ENCODE data around the gene MMP17. TPM values are rescaled to one million over a fixed set of nuclear protein-coding genes. Genes with fewer than 3 reads are reported as not detected.

The MMP17 gene
- total RNA-seq, 1 donor, result 8.6 TPM

DNA sequence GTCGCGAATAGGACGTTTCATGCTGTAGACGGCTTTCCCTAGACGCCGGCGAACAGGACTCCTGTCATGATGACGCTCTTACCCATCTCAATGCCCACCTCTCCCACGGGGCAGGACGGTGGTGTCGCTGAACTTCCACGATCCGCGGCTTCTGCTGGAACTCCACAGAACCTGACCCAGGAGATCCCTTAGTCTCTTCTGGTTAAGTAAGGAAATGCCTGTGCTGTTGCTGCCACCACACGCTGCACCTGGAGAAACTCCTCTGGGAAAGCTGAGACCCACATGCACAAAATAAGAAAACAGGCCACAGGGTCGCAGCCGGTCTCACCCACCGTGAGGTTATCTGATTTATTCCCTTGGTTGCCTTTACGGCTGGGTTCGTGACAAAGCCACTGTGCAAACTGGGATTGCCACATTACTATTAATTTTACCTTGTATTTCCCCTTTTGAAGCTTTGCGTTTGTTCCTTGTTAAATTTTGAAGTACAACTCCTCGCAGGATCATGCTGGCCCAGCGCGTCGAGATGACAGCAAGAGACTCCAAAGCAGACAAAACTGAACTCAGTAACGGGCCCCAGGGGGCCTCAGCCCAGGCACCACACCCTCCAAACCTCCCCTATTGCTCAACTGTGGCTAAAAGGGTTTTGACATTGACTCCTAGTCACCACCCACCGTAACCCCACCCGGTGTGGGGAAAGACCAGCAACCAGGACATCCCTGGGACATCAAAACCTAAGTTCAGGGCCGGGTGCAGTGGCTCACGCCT, 9.2 kb upstream of the MMP17 start:
- no peak for TF ChIP-seq CTCF (IDR thresholded peaks at IDR 0.05; ENCODE audit: insufficient read depth, low read depth, low read length)
- peak; percentile 13 for DNase-seq (ENCODE audit: low read depth)
- no peak overlapping the region for H3K4me3 ChIP-seq (ENCODE audit: low read depth, low read length)

DNA sequence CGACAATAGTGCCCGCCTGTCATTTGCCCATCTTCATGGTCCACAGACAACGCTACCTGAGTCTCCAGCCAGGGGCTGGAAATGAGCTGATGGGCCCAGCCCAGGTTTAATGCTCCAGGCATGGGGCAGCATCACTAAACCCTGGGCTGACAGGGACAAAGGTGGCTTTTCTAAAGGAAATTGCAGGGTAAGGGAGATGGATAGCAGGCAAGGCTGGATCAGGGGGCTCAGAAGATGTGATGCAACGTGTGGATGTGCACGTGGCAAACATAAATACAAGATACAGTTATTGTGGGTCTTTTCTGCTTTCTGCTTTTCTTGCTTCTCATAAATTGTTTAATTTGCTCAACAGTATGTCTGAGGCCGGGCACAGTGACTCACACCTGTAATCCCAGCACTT, 3.7 kb upstream of the MMP17 start:
- DNase-seq (ENCODE audit: low read depth), result no peak
- H3K4me3 ChIP-seq (ENCODE audit: low read depth, low read length), result no peak overlapping the region
- TF ChIP-seq CTCF (IDR thresholded peaks at IDR 0.05; ENCODE audit: insufficient read depth, low read depth, low read length), result no peak

DNA sequence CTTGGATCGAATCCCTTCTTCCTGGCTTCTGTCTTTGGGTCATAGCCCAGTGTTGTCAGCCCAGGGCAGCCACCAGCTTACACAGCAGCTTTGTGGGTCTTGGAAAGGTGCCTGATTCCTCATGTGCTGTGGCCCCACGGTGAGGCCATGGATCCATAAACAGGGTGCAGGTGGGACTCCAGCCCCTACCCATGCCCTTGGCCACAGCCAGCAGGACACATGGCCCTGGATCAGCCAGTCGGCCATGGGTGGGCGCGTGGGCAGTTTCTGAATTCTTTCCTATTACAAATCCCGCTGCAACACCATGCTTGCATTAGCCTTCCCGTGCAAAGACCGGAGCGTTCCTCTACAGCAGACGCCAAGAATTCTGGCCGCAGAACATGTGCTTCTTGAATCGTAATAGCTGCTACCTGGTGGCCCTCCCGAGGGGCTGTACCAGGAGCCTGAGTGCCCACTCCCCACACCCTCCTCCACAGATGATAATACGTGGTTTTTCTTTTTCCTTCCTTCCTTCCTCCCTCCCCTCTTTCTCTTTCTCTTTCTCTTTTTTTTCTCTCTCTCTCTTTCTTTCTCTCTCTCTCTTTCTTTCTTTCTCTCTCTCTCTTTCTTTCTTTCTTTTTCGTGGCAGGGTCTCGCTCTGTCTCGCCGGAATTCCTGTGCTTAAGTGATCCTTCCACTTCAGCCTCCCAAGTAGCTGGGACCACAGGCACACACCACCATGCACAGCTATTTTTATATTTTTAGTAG, 2.9 kb upstream of the MMP17 start:
- DNase-seq (ENCODE audit: low read depth), result peak; percentile 30
- TF ChIP-seq CTCF (IDR thresholded peaks at IDR 0.05; ENCODE audit: insufficient read depth, low read depth, low read length), result no peak
- peak overlapping the region; percentile 7 for H3K4me3 ChIP-seq (ENCODE audit: low read depth, low read length)

- no peak for DNase-seq (ENCODE audit: low read depth)
- TF ChIP-seq CTCF (IDR thresholded peaks at IDR 0.05; ENCODE audit: insufficient read depth, low read depth, low read length), result no peak
- H3K4me3 ChIP-seq (ENCODE audit: low read depth, low read length), result no peak overlapping the region
Observed at GRCh38 chr12:131826097-131826928, 1.9 kb upstream of the MMP17 start.

DNA sequence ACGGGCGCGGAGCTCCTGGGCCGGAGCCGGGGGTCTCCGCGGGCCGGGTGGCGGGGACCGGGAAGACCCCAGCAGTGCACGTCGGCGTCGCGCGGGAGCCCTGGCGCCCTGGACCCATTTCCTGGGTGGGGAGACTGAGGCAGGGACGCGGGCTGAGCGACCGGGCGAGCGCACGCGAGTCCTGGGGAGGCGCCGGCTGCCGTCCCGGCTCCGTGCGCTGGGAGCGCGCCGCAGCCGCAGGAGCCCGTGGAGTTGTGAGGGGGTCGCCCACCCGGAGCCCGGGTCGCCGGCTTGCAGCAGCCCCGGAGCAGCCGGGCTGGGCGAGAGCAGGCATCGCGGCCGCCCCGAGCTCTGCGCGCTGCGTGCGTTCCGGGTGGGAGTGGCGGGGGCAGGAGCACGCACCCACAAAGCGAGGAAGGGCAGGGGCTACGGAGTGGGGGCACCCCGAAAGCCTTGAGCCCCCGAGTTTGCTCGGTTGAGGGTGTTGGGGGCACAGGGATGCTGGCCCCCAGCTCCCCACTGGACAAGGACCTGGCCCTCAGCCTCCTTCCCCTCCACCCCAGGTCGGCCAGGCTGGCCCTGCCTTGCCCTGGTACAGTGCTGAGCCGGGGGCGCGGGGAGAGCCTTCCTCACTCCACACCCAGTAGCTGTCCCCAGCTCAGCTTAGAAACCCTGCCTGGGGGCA, 620 bp downstream of the MMP17 start:
- H3K4me3 ChIP-seq (ENCODE audit: low read depth, low read length), result peak overlapping the region; percentile 64
- DNase-seq (ENCODE audit: low read depth), result peak; percentile 13
- no peak for TF ChIP-seq CTCF (IDR thresholded peaks at IDR 0.05; ENCODE audit: insufficient read depth, low read depth, low read length)

- DNase-seq (ENCODE audit: low read depth), result peak; percentile 22
- H3K4me3 ChIP-seq (ENCODE audit: low read depth, low read length), result peak overlapping the region; percentile 64
- TF ChIP-seq CTCF (IDR thresholded peaks at IDR 0.05; ENCODE audit: insufficient read depth, low read depth, low read length), result no peak
Observed at GRCh38 chr12:131829356-131829747, 1.2 kb downstream of the MMP17 start.
